Activated T-cell treated with anti-CD3 and anti-CD28 coated beads for 1 hour (primary cell): Measurements from ENCODE around the gene FAM167B.

Experiments used
- DNase-seq: peaks from one replicate; pipeline ENCODE4 v3.0.0-alpha.2; 2020; ENCODE audit warnings: low read depth

The FAM167B gene

DNA sequence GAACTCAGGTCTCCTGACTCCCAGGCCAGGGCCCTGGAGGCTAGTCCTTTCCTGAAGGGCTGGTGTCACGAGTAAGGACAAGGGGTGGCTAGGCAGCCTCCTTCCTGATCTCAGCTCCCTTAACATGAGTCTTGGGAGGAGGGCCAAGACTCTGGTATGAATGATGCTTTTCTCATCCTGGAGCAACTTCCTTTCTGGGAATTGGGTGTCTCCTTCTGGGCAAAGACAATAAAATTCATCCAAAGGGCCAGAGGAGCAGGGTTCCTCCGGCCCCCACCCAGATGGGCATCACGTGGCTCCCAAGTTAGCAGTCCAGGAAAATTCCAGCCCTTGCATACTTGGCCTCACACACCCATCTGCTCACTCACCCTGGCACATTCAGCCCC is at the start of gene FAM167B:
FAM167B (plus strand) TSS at position 335 of the 386 bp plus-strand sequence. CDS start 200 bp downstream, outside the sequence.
- no peak for DNase-seq

DNA sequence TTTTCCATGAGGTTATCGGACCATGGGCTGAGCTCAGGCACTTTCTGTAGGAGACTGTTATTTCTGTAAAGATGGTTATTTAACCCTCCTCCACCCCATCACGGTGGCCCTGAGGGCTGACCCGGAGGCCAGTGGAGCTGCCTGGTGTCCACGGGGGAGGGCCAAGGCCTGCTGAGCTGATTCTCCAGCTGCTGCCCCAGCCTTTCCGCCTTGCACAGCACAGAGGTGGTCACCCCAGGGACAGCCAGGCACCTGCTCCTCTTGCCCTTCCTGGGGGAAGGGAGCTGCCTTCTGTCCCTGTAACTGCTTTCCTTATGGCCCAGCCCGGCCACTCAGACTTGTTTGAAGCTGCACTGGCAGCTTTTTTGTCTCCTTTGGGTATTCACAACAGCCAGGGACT is 49.2 kb upstream of the FAM167B start:
- no peak for DNase-seq

DNA sequence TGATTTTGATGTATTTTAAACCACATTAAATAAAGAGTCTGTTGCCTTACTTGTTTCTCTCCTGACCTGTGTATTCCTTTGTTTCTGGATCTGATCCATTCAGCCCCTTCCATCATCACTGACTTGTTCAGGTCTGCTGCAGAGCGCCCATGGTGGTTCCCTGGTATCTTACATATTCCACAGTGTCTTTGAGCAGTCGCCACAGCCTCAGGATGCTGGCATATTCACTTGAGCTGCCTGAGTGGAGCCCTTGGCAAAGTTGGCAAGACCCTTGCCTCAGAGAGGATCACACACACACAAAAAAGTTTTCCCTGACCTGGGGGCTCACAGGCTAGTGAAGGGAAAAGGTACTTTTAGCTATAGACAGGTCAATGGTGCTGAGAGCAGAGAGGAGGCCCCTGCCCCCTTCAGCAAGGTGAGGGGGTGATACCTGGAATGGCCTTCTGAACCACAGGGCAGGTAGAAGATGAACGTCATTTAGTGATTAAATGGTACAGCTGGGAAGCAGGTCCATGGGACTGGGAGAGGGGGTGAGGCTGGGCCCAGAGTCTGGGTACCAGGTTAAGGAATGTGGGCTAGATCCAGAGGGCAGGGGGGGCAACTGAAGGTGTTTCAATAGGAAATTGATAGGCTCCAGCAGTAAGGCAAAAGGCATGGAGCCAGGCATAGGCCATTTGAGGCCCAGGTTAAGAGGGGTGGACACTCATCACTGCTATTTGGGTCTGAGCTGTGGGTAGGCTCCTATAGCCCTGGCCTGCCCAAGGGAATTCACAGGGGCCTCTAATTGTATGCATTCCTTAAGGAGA is 48.6 kb upstream of the FAM167B start:
- no peak for DNase-seq

DNA sequence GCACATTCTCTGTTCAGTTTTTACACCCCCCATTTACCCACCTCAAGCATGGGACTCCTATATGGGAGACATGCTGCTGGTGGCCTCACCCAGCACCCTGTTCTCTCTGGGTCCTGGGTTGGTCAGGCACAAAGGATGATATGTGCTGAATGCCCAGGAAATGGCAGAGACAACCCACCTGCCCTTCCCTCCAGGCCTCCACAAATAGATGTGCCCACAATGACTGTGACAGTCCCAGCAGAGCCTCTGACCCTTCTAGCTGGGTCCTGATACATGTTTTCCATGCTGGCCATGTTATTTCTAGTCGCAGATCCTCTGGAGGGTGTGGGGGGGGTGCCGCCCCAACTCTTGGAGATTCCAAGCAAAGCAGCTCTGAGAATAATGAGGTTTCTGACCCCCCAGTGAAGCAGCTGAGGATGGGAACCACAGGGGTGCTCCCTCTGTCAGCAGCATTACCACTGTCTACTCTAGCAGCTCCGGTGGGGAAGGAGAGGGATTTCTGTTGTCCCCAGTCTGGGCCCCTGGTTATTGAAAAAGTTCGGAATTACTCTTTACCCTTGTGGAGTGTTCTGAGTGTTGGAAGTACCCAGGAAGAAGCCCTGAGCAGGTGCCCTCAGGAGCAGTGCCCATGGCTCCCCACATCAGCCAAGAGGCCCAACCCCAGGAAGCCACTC is 47.8 kb upstream of the FAM167B start:
- no peak for DNase-seq

DNA sequence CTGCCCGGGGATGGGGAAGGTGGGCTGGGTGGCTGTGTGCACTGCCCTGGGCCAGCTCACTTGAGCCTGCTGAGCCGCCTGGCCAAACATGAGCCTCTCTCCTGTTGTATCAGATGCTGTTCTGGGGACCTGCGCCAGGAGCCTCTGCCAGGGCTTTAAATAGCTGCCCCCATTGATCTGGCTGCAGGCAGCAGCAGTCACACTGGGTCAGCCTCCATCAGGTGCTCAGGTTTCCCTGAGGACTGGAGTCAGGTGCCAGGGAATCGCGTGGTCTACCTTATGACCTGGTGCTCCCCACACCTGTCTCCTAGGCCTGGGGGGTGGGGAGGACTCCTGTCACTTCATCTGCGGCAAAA is 47.3 kb upstream of the FAM167B start:
- DNase-seq: no peak

DNA sequence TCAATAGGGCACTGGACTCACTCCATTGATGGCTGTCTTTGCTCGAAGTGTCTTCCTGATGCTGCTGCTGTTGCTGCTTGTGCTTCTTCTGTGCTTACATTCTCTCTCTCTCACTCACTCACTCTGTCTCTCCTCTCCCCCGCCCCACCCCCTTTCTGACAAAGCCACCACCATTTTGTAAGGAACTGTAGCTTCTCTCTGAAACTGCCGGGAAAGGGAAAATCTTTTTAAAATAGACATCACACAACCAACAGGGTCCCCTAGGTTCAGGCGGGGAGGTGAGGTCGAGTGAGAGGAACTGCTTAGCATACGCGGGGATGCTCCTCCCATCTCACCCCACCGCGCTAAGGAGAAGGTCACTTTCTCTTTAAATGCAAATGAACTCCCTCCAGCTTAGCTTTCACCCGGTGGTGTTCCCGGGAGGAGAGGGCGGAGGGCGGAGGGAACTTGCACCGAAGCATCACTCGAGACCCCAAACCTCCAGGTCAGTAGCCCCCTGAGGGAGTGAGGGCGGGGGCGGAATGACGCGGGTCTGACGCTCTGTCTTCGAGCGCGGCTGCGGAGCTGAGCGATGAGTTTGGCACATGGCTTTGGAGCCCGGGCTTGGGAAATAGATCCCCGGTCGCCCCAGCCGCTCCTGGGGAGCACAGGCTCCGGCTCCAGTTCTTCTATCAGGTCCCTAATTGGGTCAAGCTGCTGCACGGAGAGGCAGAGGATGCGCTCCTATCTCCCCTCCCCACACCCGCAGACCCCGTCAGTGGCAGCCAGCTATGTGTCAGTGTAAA is 46.6 kb upstream of the FAM167B start, which contains the start of gene CCDC28B:
CCDC28B (plus strand) TSS at position 370 of the 785 bp plus-strand sequence. CDS start 1,341 bp downstream, outside the sequence.
- DNase-seq: peak; percentile 32

DNA sequence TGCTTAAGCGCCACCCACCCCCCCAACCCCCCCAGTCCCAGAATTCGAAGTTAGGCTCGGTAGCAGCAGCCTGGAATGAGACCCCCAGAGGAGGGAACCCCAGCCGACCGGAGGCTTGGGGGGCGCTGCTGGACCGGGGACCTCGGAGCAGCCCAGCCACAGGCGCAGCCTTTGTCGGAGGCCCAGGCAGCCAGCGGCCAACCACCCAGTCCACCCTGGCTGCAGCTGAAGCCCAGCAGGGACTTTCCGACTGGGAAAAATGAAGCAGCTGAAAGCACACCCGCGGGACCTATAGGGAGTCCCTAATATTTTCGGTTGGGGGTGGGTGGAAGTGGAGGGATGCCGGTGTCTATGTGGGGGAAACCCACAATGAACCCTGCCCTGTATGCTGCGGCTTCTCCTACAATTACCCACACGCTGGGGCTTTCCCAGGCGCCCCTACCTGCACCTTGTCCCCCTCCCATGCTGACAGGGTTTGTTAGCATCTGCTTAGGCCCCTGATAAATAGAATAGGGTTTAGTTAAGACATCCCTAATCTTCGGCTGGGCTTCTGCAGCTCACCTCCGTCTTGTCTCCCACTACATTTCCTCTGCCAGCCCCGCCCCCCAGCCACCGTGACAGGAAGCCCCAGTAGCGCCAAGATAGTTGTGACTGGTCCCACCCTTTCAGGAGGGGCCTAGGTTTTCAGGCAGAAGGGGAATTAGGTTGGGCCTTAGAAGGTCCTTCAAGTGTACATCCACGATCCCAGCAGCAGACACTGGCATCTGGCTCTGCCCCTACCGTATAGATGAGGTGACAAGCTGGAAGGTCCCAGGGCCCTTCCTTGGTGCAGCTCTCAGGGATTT is 45.8 kb upstream of the FAM167B start:
- DNase-seq: peak; percentile 73

DNA sequence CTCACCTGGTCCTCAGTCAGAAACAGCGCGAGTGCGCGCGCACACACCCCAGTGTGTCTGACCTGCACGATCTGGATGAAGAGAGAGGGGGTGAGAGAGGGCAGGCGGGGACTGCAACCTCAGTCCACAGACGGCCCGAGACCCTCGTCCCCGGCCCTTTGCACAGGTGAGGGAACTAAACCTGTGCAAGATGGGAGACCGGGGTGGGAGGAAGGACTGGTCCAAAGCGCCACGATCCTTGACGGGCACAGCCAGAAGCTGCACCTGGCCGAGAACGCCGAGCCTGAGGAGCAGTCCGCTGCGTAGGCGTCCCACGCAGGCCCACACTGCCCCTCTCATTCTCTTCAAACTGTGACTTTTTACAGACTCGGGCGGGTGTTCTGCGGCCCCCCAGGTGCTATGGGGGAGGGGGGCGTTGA is 42.1 kb upstream of the FAM167B start:
- DNase-seq: no peak

DNA sequence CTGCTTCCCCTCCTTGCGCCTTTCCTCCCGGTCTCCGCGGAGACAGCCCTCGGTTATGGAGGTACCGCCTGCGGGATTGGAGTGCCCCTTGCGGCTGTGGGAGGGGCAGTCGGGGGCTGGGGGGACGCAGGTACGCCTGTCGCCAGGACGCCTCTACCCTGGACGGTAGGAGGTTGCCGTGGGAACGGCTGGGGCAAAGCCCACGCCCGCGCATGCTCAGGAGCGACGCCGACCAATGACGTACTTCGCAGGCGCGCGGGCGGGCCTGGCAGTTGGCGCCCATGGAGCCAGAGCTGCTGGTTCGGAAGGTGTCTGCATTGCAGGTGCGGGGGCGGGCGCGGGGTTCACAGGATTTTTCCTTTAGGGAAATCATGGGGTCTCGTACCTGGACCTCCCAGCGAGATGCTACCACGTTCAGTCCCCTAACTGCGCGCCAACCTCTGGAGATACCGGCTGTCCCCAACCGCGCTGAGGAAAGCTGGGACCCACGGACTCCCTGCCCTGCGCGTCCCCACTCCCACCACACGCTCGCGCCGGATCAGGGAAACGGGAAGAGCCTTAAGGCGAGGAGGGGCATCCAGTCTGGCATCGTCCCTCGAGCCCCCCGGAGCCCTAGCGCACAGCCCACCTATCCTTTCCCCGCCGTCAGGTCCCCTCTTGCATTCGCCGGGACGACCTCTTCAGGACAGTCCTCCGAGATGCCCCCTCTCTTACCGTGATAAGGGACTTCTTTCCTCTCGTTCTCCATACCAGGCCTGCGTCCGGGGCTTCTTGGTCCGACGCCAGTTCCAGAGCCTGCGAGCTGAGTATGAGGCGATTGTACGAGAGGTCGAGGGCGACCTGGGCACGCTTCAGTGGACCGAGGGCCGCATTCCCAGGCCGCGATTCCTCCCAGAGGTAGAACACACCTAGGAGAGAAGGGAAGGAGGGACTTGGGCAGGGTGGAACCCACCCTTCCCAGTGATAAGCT is 41.3 kb upstream of the FAM167B start, which contains the start of gene IQCC:
IQCC (plus strand) TSS at position 271 of the 970 bp plus-strand sequence; CDS start at position 282, 11 bp downstream.
- DNase-seq: peak; percentile 77

DNA sequence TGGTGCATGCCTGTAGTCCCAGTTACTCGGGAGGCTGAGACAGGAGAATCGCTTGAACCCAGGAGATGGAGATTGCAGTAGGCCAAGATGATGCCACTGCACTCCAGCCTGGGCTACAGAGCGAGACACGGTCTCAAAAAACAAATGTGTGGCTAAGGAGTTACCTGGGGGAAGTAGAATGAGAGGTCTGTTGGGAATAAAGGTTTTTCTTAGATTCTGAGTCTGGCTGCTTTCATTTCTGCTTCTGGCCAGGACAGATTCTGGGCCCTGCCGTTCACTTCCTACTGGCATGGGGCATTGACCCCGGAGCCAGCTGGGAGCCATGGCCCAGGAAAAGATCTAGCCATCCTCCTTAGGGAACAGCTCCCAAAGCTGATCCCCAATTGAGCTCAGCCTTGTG is 38.6 kb upstream of the FAM167B start:
- no peak for DNase-seq

DNA sequence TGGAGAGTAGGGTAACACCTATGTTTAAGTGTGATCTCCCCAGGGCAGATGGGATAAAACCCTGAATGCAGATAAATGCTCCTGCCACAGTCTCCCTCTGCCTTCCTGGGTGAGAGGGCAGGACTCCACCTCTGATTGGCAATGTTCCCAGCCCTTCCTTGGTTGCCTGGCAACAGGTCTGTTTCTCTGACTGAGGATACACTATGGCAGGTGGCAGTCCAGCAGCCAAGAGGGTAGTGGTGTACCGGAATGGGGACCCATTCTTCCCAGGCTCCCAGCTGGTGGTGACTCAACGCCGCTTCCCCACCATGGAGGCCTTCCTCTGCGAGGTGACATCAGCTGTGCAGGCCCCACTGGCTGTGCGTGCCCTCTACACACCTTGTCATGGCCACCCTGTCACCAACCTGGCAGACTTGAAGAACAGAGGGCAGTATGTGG is 38.1 kb upstream of the FAM167B start, which contains the start of gene DCDC2B:
DCDC2B (plus strand) TSS at position 199 of the 438 bp plus-strand sequence; CDS start at position 204, 5 bp downstream.
- no peak for DNase-seq

DNA sequence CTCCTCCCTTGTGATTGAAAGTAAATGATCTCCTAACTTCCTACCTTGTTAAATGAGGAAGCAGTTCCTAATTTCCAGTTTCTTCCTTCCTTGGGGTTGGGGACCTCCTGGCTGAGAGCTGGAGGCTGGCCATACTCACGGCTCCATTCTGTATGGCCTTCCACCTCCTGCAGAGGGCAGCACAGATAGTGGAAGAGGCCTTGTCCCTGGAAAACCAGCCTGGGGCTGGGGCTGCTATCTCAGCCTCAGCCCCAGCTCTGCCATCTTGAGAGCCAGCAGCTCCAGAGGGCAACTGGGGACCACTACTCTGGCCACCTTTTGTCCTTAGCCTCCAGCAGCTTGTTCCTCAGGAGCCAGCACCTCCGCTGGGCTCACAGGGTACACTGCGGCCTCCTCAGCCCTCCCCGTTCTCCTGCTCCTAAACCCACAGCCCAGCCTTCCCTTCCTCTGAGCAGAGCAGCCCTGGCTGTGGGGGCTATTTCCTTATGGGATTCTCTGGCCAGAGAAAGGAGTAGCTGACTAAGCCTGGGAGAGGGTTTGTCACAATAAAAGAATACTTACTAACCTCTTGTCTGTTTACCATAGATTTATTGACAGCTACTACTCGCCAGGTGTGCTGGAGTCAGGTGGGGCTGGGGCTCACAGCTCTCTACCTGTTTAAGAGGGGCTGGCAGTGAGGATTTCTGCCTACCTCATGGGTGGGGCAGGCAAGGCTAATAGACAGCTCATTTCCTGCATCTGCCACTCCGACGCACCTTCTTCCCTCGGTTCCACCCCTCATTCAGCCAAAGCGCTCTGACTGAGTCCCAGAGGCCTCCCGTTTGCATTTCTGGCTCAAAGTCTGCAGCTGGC is 31.2 kb upstream of the FAM167B start:
- DNase-seq: peak; percentile 48

DNA sequence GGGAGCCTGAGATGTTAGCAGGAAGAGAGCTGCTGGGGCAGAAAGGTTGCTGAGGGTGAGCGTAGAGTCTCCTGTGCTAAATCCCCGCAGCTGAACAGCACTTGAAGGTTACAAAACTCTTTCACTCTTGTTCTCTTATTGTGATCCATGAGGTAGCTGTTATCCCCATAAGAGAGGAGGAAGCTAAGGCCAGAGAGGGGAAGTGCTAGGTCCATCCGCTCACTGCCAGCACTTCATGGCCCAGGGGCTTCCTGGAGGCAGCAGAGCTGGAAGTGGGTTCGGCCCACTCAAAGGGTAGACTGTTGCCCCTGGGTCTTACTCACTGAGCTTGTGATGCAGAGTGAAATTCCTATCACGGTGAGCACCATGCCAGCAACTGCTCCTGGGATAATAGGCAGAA is 30.5 kb upstream of the FAM167B start:
- DNase-seq: no peak

DNA sequence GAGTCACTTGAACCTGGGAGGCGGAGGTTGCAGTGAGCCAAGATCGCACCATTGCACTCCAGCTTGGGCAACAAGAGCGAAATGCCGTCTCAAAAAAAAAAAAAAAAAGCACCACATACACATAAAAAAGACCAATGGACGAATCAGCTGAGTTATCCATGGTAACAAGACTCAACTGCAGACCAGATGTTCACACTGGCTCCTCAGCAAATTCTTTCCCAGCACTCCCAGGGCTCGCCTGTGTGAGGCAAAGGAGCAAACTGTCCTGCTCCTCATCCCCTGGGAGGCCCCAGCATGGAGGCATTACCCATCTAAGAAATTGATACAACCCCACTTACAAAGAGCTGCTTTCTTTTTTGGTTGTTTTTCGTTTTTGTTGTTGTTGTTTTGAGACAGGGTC is 28.0 kb upstream of the FAM167B start:
- no peak for DNase-seq

DNA sequence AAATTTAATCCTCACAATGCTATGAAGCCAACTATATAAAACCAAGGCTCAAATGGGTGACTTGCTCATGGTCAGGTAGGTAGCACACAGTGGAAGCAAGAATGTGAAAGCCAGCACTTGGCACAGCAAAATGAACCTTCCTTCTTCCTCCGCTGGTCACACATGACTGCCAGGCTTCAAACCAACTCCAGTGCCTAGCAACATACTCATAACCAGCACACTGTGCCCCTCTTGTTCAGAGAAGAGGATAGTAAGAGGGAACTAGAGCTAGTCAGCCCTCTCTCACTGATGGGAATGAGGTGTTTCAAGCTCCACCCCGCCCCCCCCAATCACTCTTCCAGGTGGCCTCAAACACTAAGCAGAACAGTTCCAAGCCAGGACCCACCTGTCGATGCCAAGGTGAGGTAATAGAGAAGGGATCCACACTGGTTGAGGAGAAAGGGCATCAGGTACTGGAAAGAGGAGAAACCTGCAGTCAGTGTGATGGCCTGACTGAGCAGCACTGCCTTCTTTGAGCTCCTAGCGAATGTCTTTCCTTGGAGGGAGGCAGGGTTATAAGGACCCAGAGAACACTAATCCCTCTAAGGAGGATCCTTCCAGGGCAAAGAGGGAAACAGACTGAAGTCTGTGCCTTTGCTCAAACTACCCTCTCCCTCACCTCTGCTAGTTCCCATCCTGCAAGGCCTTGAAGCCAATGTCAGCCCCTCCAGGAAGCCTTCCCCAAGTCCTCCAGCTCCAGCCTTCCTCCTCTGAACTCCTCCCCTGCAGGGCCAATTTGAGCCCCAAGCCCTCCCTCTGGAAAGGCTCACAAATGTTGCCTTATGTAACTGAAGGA is 26.1 kb upstream of the FAM167B start:
- no peak for DNase-seq

DNA sequence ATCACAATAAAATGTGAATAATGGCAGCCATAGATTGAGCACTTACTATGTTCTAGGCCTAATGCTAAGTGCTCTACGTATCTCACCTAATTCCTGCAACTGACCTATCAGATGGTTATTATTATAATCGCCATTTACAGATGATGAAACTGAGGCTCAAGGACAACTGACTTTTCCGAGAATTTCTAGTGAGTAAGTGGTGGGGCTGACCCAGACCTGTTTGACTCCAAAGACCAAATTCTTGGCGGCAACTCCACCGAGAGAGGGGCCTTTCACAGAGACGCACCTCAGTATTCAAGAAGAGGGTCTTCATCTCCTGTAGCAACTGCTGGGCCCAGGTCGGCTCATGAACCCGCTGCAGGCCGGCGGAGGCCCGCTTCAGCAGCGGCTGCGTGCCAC is 25.4 kb upstream of the FAM167B start:
- no peak for DNase-seq

DNA sequence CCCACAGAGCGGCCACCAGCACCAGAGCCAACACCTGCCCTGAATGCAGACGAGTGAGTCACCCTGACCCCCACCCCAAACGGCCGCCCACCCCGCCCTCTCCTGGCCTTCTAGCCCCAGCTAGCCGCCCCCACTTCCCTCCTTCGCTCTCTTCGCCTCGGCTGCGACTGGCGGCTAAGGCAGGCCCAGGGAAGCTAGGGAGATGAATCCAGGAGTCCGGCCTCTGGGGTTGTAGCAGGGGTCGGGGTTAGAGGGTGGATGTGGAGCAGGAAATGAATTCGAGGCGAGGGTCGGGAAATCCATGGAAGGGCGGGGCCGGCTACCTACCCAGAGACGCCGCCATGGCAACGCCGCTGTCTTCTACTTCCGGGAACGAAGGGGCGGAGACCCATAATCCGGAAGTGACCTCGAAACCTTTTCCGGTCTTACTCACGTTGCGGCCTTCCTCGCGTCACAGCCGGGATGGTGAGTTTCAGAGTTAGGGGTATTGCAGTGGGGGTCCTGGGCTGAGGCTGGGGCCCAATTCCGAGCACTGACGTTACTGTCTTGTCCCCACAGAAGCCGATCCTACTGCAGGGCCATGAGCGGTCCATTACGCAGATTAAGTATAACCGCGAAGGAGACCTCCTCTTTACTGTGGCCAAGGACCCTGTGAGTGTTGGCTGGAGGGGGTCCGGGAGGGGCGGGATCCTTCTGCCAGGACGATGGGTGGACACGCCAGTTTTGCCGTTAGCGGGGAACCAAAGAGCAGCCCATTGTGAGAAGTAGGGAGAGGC is 24.9 kb upstream of the FAM167B start, which contains the start of the genes EIF3I and TMEM234:
EIF3I (plus strand) TSS at position 428 of the 776 bp plus-strand sequence; CDS start at position 463, 35 bp downstream.
TMEM234 (minus strand) TSS at position 374 of the 776 bp plus-strand sequence; CDS start at position 343, 31 bp downstream.
- peak; percentile 84 for DNase-seq
